ENCODE data around the gene C5orf47. TPM values are rescaled to one million over a fixed set of nuclear protein-coding genes. Genes with fewer than 3 reads are reported as not detected.

The C5orf47 gene
- polyA plus RNA-seq, 4 donors, result 0.09 to 0.26 (median 0.22) TPM

DNA sequence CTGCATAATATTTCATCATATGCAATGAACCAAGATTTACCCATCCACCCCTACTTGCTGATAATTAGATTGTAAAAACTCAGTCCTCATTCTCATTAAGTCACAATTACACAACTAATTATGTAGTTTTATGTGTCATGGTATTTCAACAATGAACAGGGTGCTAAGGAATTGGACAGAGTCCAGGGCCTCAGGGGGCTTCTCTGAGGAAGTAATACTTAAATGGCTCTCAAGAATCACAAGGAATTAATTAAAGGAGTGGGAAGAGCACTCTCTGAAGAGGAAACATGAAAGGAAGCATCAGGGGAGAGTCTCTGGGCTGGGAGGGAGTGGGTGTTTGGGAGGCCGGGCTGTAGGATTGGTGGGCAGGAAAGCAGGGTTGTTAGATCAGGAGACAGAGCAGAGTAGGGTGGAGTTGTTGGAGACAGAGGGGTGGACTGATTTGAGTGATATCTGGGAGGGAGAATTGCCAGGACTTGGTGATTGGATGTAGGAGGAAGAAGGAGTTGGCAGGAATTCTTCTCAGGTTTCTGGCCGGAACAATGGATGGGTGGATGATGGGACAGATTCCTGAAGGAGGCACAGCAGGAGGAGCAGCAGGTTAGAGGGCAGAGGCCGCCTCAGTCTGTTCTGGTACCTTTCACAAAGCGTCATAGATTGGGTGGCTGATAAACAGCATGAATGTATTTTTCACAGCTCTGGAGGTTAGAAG is 33.6 kb downstream of the C5orf47 start:
- DNase-seq (ENCODE audit: low read depth in 4 of 4, low spot score in 3 of 4), result no peak

GRCh38 chr5:174030286-174030685 is 41.3 kb downstream of the C5orf47 start:
- no peak for DNase-seq (ENCODE audit: low read depth in 4 of 4, low spot score in 3 of 4)

DNA sequence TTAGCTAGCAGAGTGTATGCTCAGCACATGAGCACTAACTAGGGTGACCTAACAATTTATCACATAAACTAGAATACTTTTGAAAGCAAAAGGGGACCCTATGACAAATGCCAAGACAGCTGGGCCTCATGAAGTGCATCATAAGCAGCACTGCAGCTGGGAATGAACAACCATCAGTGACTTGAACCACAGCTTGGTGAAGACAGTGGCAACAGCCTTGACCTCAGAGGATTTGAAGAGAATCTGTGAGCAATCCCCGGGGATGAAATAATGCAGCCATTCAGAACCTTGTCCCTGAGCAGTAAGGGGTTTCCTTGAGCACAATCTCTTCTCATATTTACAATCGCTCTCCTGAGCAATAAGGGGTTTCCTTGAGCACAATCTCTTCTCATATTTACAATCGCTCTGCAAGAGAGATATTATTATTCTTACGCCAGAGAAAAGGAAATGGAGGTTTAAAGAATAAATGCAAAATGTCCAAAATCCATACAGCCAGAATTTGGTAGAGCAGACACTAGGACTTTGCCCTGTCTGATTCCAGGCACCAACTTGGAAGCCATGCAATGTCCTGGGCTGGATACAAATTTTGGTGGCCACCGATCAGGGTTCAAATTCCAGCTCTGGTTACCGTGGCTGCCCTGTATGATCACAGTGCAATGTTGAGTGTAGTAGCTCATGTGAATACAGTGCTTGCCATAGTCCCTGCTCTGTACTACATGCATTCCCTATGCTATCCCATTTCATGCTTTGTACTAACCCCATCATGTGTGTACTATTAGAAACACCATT is 55.7 kb downstream of the C5orf47 start:
- DNase-seq (ENCODE audit: low read depth in 4 of 4, low spot score in 3 of 4), result no peak

DNA sequence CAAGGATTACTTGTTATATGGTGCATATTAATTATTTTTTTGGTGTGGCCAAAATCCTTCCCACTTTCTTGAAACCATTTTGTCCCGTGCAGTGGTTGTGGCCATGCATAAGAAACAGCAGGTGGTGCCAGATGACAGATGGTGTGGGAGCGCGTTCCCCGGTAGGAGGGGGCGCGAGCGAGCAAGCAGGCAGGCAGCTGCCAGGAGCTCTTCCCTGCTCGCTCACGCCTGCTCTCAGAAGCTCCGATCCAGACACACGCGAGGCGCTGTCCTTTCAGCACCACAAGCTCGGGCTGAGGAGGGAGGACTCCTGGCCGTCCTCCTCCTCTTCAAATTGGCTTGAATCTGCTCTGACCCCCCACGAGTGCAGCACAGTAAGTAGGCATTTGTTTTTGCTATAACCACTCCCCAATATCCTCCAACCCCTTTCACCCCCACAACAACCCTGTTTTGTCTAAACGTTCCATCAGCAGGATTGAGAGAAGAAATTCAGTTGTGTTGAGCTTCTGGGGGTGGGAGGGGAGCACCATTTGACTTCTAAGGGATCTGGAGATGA is 56.6 kb downstream of the C5orf47 start, which contains the start of gene NSG2:
NSG2 (plus strand) TSS at position 237 of the 556 bp plus-strand sequence. CDS start 1,050 bp downstream, outside the sequence.
- DNase-seq (ENCODE audit: low read depth in 4 of 4, low spot score in 3 of 4), result peak in 3 of 4 donors; percentile 80 to 90 (median 84)

DNA sequence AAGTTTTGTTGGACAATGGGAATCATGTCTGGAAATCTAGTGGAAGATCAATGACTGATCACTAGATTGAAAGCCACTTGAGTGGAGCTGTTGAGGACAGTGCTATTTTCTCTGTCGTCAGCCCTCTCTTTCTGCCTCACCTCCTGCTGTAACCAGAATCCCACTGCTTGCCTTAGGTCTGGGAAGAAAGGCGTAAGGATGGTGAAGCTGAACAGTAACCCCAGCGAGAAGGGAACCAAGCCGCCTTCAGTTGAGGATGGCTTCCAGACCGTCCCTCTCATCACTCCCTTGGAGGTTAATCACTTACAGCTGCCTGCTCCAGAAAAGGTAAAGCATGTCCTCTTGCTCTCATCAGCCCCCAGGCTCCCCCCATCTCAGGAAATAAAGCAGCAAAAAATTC is 57.6 kb downstream of the C5orf47 start:
- no peak for DNase-seq (ENCODE audit: low read depth in 4 of 4, low spot score in 3 of 4)

DNA sequence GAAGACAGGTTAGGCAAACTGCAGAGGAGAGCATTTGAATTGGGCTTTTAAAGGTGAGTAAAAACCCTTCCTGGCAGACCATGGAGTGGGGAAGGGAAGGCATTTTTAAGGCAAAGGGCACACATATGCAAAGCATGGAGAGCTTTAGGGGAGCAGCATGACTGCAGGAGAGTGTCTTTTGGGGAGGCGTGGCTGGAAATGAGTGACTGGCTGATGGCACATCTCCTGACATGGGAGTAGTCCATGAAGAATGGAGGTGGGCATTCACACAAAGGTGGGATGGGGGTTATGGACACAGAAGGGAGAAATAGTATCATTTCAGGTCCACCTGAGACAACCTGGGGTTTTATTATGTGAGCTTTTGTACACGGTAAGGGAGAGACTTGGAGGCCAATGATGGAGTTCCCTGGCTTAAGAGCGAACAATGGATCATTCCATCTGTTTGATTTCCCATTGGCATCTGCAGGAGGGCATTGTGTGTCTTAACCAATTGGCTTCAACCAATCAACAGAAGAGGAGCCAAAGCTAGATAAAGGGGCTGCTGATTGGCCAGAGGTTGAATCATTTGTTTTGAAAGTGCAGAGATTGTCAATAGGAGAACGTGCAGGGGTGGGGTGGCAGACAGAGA is 58.6 kb downstream of the C5orf47 start:
- DNase-seq (ENCODE audit: low read depth in 4 of 4, low spot score in 3 of 4), result no peak

GRCh38 chr5:174052636-174053035 is 63.7 kb downstream of the C5orf47 start:
- no peak for DNase-seq (ENCODE audit: low read depth in 4 of 4, low spot score in 3 of 4)

DNA sequence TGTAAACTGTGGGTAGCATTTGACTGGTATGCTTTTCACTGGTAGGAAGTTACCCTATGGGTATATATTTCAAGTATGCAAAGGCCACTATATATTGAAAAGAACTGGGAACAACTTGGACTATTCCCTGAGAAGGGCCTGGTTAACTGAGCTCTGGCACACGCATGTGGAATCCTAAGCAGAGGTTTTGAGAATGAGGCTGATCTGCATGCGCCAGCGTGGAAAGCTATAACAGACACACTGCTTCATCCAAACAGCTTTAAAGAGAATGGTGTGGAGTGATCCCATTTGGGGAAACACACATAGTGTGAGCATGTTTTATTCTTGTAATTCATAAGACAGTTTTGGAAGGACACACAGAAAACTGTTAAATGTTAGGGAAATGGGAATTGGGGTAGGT is 64.9 kb downstream of the C5orf47 start:
- no peak for DNase-seq (ENCODE audit: low read depth in 4 of 4, low spot score in 3 of 4)

Other genes with a start within 250 kb of the C5orf47 start
- 10 to 100 TPM; 35.7 to 43.4 (median 40.6) TPM for gene CPEB4, start 100.8 kb upstream of the C5orf47 start, polyA plus RNA-seq (ENCODE audit: insufficient read length in 4 of 4)
- 1 to 10 TPM in 1 of 4 donors, under 1 TPM in 3; 0.18 to 1.6 (median 0.38) TPM for gene NSG2, start 56.5 kb downstream of the C5orf47 start, polyA plus RNA-seq (ENCODE audit: insufficient read length in 4 of 4)